CD4-positive, alpha-beta memory T cell (primary cell): Measurements from ENCODE around the gene SNAP47. TPM values are rescaled to one million over a fixed set of nuclear protein-coding genes. Genes with fewer than 3 reads are reported as not detected.

Experiments used
- CTCF ChIA-PET: fragments of 350-600 bp; sonication (Branson Sonifier 250); formaldehyde crosslinking; loops from one replicate; lab custom pipeline; 2021; ENCODE audit warnings: inconsistent platforms; ENCODE audit not compliant: partially characterized antibody; lab: Charles Lee
- POLR2A ChIA-PET: fragments of 350-600 bp; sonication (Branson Sonifier 250); formaldehyde crosslinking; loops from one replicate; lab custom pipeline; 2021; ENCODE audit not compliant: partially characterized antibody; lab: Charles Lee
- DNase-seq, 5 donors: peaks; one replicate each; pipeline versions ENCODE4 v3.0.0 to v3.0.0-alpha.2; 2020 to 2022; ENCODE audit warnings: mixed read lengths in 1 of 5
- H3K27ac ChIP-seq: one replicate; pipeline ENCODE4 v1.7.0; 2013; ENCODE audit warnings: low read depth, low read length
- H3K27me3 ChIP-seq: 2 replicates; pipeline ENCODE4 v1.7.0; 2013; ENCODE audit warnings: mild to moderate bottlenecking, low read length, moderate library complexity; ENCODE audit not compliant: insufficient read depth
- H3K36me3 ChIP-seq: 2 replicates; pipeline ENCODE4 v1.7.0; 2013; ENCODE audit warnings: mild to moderate bottlenecking, low read length, moderate library complexity; ENCODE audit not compliant: insufficient read depth
- H3K4me1 ChIP-seq: 2 replicates; pipeline ENCODE4 v1.7.0; 2013; ENCODE audit warnings: mild to moderate bottlenecking, low read length, moderate library complexity; ENCODE audit not compliant: insufficient read depth
- H3K4me3 ChIP-seq, 2 donors: one replicate each; pipeline ENCODE4 v1.7.0; 2013; ENCODE audit warnings: low read length in 2 of 2, mild to moderate bottlenecking in 1 of 2
- H3K9me3 ChIP-seq, 2 donors: one replicate each; pipeline ENCODE4 v1.7.0; 2013; ENCODE audit warnings: low read length in 2 of 2, control low read depth in 1 of 2; ENCODE audit not compliant: control insufficient read depth in 1 of 2
- H3K27ac Mint-ChIP-seq, 7 donors: one replicate each; pipeline ENCODE4 v1.8.0; 2020 to 2021; ENCODE audit warnings: mixed read lengths in 7 of 7, mild to moderate bottlenecking in 6 of 7, inconsistent platforms in 3 of 7, moderate library complexity in 3 of 7
- H3K27me3 Mint-ChIP-seq, 2 donors: one replicate each; pipeline ENCODE4 v1.8.0; 2020 to 2021; ENCODE audit warnings: mixed read lengths in 2 of 2
- H3K36me3 Mint-ChIP-seq, 2 donors: one replicate each; pipeline ENCODE4 v1.8.0; 2020 to 2021; ENCODE audit warnings: mixed read lengths in 2 of 2, inconsistent platforms in 1 of 2, mild to moderate bottlenecking in 1 of 2
- H3K4me1 Mint-ChIP-seq, 4 donors: one replicate each; pipeline ENCODE4 v1.8.0; 2020 to 2021; ENCODE audit warnings: mixed read lengths in 4 of 4, mild to moderate bottlenecking in 1 of 4
- H3K4me3 Mint-ChIP-seq, 8 donors: one replicate each; pipeline ENCODE4 v1.8.0; 2020 to 2021; ENCODE audit warnings: mixed read lengths in 8 of 8, mild to moderate bottlenecking in 7 of 8, moderate library complexity in 6 of 8, inconsistent platforms in 3 of 8
- H3K9me3 Mint-ChIP-seq, 8 donors: one replicate each; pipeline ENCODE4 v1.8.0; 2020 to 2021; ENCODE audit warnings: mixed read lengths in 8 of 8, mild to moderate bottlenecking in 5 of 8, inconsistent platforms in 3 of 8, moderate library complexity in 1 of 8
- intact Hi-C: fragments of 100-400 bp; cut with micrococcal nuclease; formaldehyde crosslinking; loops from one replicate; pipeline ENCODE4 v1.15.1; 2023
- polyA plus RNA-seq, 2 donors: library from polyadenylated mRNA; unstranded; fragments of 300-500 nt; fragmentation: Illumina TruSeq; gene quantifications; one replicate each; pipeline ENCODE4 v1.2.3, GENCODE V29; 2021
- total RNA-seq, 2 experiments: library from RNA; stranded (reverse); gene quantifications; one replicate each; pipeline ENCODE4 v1.2.3, GENCODE V29; 2021

SNAP47 gene
- total and polyA plus RNA-seq, 4 experiments from 2014 or later, result 27.0 to 53.6 (median 38.5) TPM

GRCh38 chr1:227712648-227713047 lies 22.6 kb upstream of the SNAP47 start:
- intact Hi-C loops, result no loop called here
- Histone ChIP-seq H3K27me3 (no peaks in the 10 kb centered on the region), H3K36me3 (no peaks in the 10 kb centered on the region), H3K9me3 (no peaks in the 10 kb centered on the region), H3K4me3 (no peak overlapping the region), H3K27ac (no peak overlapping the region), H3K4me1 (no peaks in the 10 kb centered on the region)
- H3K4me3 Mint-ChIP-seq, result no peak overlapping the region
- H3K4me1 Mint-ChIP-seq, result peaks cover 6 to 8% (median 7%) of the 10 kb centered on the region in 4 donors
- H3K27me3 Mint-ChIP-seq, result peaks cover 0 to 1% of the 10 kb centered on the region in 2 donors
- peaks cover 2 to 56% (median 42%) of the 10 kb centered on the region in 8 donors for H3K9me3 Mint-ChIP-seq
- CTCF ChIA-PET, result no interaction called here
- DNase-seq, result no peak
- POLR2A ChIA-PET, result no interaction called here
- H3K36me3 Mint-ChIP-seq, result peaks cover 8 to 21% of the 10 kb centered on the region in 2 donors
- H3K27ac Mint-ChIP-seq, result no peak overlapping the region

- H3K4me1 ChIP-seq, result no peaks in the 10 kb centered on the region
- H3K4me3 ChIP-seq, result no peak overlapping the region
- ChIA-PET POLR2A (no interaction called here), CTCF (no interaction called here)
- no peaks in the 10 kb centered on the region for H3K27me3 Mint-ChIP-seq
- H3K27ac ChIP-seq, result no peak overlapping the region
- no peak for DNase-seq
- H3K36me3 ChIP-seq, result no peaks in the 10 kb centered on the region
- no peak overlapping the region for H3K27ac Mint-ChIP-seq
- intact Hi-C loops, result no loop called here
- H3K9me3 ChIP-seq, result peaks cover 0 to 24% of the 10 kb centered on the region in 2 donors
- H3K9me3 Mint-ChIP-seq, result peaks cover 5 to 96% (median 86%) of the 10 kb centered on the region in 8 donors
- no peak overlapping the region for H3K4me3 Mint-ChIP-seq
- H3K27me3 ChIP-seq, result no peaks in the 10 kb centered on the region
- H3K36me3 Mint-ChIP-seq, result peaks cover 26 to 36% of the 10 kb centered on the region in 2 donors
- no peaks in the 10 kb centered on the region for H3K4me1 Mint-ChIP-seq
These were observed 16.3 kb upstream of the SNAP47 start for GRCh38 chr1:227718932-227719331.

- H3K36me3 ChIP-seq, result no peaks in the 10 kb centered on the region
- H3K27me3 ChIP-seq, result no peaks in the 10 kb centered on the region
- ChIA-PET POLR2A (no interaction called here), CTCF (no interaction called here)
- no peak overlapping the region for H3K4me3 Mint-ChIP-seq
- intact Hi-C loops, result no loop called here
- no peaks in the 10 kb centered on the region for H3K4me1 ChIP-seq
- peaks cover 0 to 24% of the 10 kb centered on the region in 2 donors for H3K9me3 ChIP-seq
- H3K27me3 Mint-ChIP-seq, result peaks cover 0 to 1% of the 10 kb centered on the region in 2 donors
- H3K9me3 Mint-ChIP-seq, result peaks cover 3 to 61% (median 51%) of the 10 kb centered on the region in 8 donors
- no peak overlapping the region for H3K27ac Mint-ChIP-seq
- H3K4me3 ChIP-seq, result no peak overlapping the region
- peaks cover 20 to 24% of the 10 kb centered on the region in 2 donors for H3K36me3 Mint-ChIP-seq
- H3K27ac ChIP-seq, result no peak overlapping the region
- peaks cover 3 to 8% (median 5%) of the 10 kb centered on the region in 4 donors for H3K4me1 Mint-ChIP-seq
- no peak for DNase-seq
These were observed 11.8 kb upstream of the SNAP47 start for GRCh38 chr1:227723474-227723873.

GRCh38 chr1:227725046-227725445 lies 10.2 kb upstream of the SNAP47 start:
- ChIA-PET CTCF (no interaction called here), POLR2A (no interaction called here)
- H3K4me1 Mint-ChIP-seq, result peaks cover 8 to 22% (median 16%) of the 10 kb centered on the region in 4 donors
- Histone ChIP-seq H3K36me3 (no peaks in the 10 kb centered on the region), H3K9me3 (peaks cover 0 to 14% of the 10 kb centered on the region in 2 donors), H3K4me3 (no peak overlapping the region), H3K4me1 (peaks cover 14% of the 10 kb centered on the region), H3K27me3 (no peaks in the 10 kb centered on the region), H3K27ac (no peak overlapping the region)
- intact Hi-C loops, result no loop called here
- H3K27ac Mint-ChIP-seq, result no peak overlapping the region
- H3K27me3 Mint-ChIP-seq, result peaks cover 0 to 1% of the 10 kb centered on the region in 2 donors
- peaks cover 3 to 45% (median 38%) of the 10 kb centered on the region in 8 donors for H3K9me3 Mint-ChIP-seq
- H3K36me3 Mint-ChIP-seq, result peaks cover 15 to 16% of the 10 kb centered on the region in 2 donors
- no peak for DNase-seq
- H3K4me3 Mint-ChIP-seq, result no peak overlapping the region

GRCh38 chr1:227726318-227726717 lies 8.9 kb upstream of the SNAP47 start:
- Mint-ChIP-seq H3K4me3 (no peak overlapping the region), H3K27ac (no peak overlapping the region), H3K4me1 (peaks cover 11 to 28% (median 21%) of the 10 kb centered on the region in 4 donors), H3K27me3 (peaks cover 0 to 1% of the 10 kb centered on the region in 2 donors), H3K36me3 (peaks cover 8 to 13% of the 10 kb centered on the region in 2 donors), H3K9me3 (peaks cover 0 to 33% (median 25%) of the 10 kb centered on the region in 8 donors)
- peaks cover 0 to 5% of the 10 kb centered on the region in 2 donors for H3K9me3 ChIP-seq
- H3K4me3 ChIP-seq, result no peak overlapping the region
- no peaks in the 10 kb centered on the region for H3K36me3 ChIP-seq
- ChIA-PET CTCF (no interaction called here), POLR2A (no interaction called here)
- H3K27ac ChIP-seq, result no peak overlapping the region
- H3K27me3 ChIP-seq, result no peaks in the 10 kb centered on the region
- intact Hi-C loops, result no loop called here
- peaks cover 16% of the 10 kb centered on the region for H3K4me1 ChIP-seq
- no peak for DNase-seq

- no peak overlapping the region for H3K4me3 ChIP-seq
- no peak overlapping the region for H3K27ac ChIP-seq
- no peaks in the 10 kb centered on the region for H3K9me3 ChIP-seq
- intact Hi-C loops, result no loop called here
- Mint-ChIP-seq H3K27ac (no peak overlapping the region), H3K9me3 (peaks cover 0 to 25% (median 18%) of the 10 kb centered on the region in 8 donors), H3K36me3 (peaks cover 4 to 8% of the 10 kb centered on the region in 2 donors), H3K4me1 (peaks cover 11 to 28% (median 21%) of the 10 kb centered on the region in 4 donors), H3K27me3 (peaks cover 0 to 1% of the 10 kb centered on the region in 2 donors), H3K4me3 (peak overlapping the region in 6 of 8 donors; percentile 13 to 81 (median 43))
- ChIA-PET CTCF (no interaction called here), POLR2A (interaction anchor here (0.7 kb wide), 1 partner anchor 18 kb away, joined by 3 read pairs; no protein-coding TSS in a partner anchor)
- H3K27me3 ChIP-seq, result no peaks in the 10 kb centered on the region
- peaks cover 16% of the 10 kb centered on the region for H3K4me1 ChIP-seq
- DNase-seq, result no peak
- peaks cover 6% of the 10 kb centered on the region for H3K36me3 ChIP-seq
These were observed 8.2 kb upstream of the SNAP47 start for GRCh38 chr1:227726924-227727599.

GRCh38 chr1:227728059-227728891 lies 7.0 kb upstream of the SNAP47 start:
- ChIA-PET CTCF (interaction anchor here (1.7 kb wide), 1 partner anchor 218 kb away, joined by 3 read pairs; no protein-coding TSS in a partner anchor), POLR2A (interaction anchor here (1.0 kb wide), 1 partner anchor 38 kb away, joined by 3 read pairs; no protein-coding TSS in a partner anchor)
- Mint-ChIP-seq H3K4me3 (peak overlapping the region; percentile 72 to 91 (median 86)), H3K4me1 (peaks cover 11 to 35% (median 23%) of the 10 kb centered on the region in 4 donors), H3K27me3 (peaks cover 0 to 1% of the 10 kb centered on the region in 2 donors), H3K36me3 (peaks cover 0 to 6% of the 10 kb centered on the region in 2 donors), H3K27ac (peak overlapping the region; percentile 47 to 91 (median 83)), H3K9me3 (peaks cover 0 to 13% (median 6%) of the 10 kb centered on the region in 8 donors)
- H3K36me3 ChIP-seq, result peaks cover 10% of the 10 kb centered on the region
- no peaks in the 10 kb centered on the region for H3K9me3 ChIP-seq
- H3K4me1 ChIP-seq, result peaks cover 18% of the 10 kb centered on the region
- H3K27me3 ChIP-seq, result no peaks in the 10 kb centered on the region
- DNase-seq, result peak; percentile 38 to 67 (median 41)
- H3K27ac ChIP-seq, result peak overlapping the region; percentile 37
- H3K4me3 ChIP-seq, result peak overlapping the region; percentile 42 to 58
- intact Hi-C loops, result no loop called here
